Neutrophil (primary cell): ENCODE data around the gene NDUFA11.

Source experiments
- H3K27ac ChIP-seq: fragments of 200-600 bp; sonication (generic); 2 replicates; pipeline ENCODE4 v1.5.1; 2016; ENCODE audit warnings: mild to moderate bottlenecking, moderate library complexity
- H3K27me3 ChIP-seq: fragments of 200-600 bp; sonication (generic); 2 replicates; pipeline ENCODE4 v1.6.0; 2016; ENCODE audit warnings: mild to moderate bottlenecking
- H3K36me3 ChIP-seq: fragments of 200-600 bp; sonication (generic); 2 replicates; pipeline ENCODE4 v1.5.1; 2017
- H3K4me1 ChIP-seq, 2 experiments: fragments of 200-600 bp in 1 of 2; sonication (generic) in 1 of 2; 1 replicate in 1 of 2; 2 replicates in 1 of 2; pipeline versions ENCODE4 v1.5.1 to v1.6.1; 2013 to 2016; ENCODE audit warnings: low read depth in 1 of 2, low read length in 1 of 2, mild to moderate bottlenecking in 1 of 2, moderate library complexity in 1 of 2; ENCODE audit not compliant: control insufficient read depth in 1 of 2, insufficient read depth in 1 of 2
- H3K4me3 ChIP-seq, 2 experiments: fragments of 200-600 bp in 1 of 2; sonication (generic) in 1 of 2; 1 replicate in 1 of 2; 2 replicates in 1 of 2; pipeline ENCODE4 v1.5.1; 2013 to 2016; ENCODE audit warnings: low read depth in 1 of 2, low read length in 1 of 2, mild to moderate bottlenecking in 1 of 2, moderate library complexity in 1 of 2
- H3K9me3 ChIP-seq: fragments of 200-600 bp; sonication (generic); 2 replicates; pipeline ENCODE4 v1.5.1; 2016
- CTCF ChIP-seq: fragments of 200-600 bp; sonication (generic); IDR thresholded peaks from 2 replicates; pipeline ENCODE4 v1.5.1; 2016; ENCODE audit warnings: antibody characterized with exemption

NDUFA11 gene

GRCh38 chr19:5917431-5918107 lies 14.0 kb upstream of the NDUFA11 start:
- Histone ChIP-seq H3K27me3 (no peaks in the 10 kb centered on the region), H3K4me1 (no peaks in the 10 kb centered on the region), H3K27ac (no peak overlapping the region), H3K36me3 (peaks cover 88% of the 10 kb centered on the region), H3K4me3 (no peak overlapping the region), H3K9me3 (no peaks in the 10 kb centered on the region)
- TF ChIP-seq CTCF: no peak

DNA sequence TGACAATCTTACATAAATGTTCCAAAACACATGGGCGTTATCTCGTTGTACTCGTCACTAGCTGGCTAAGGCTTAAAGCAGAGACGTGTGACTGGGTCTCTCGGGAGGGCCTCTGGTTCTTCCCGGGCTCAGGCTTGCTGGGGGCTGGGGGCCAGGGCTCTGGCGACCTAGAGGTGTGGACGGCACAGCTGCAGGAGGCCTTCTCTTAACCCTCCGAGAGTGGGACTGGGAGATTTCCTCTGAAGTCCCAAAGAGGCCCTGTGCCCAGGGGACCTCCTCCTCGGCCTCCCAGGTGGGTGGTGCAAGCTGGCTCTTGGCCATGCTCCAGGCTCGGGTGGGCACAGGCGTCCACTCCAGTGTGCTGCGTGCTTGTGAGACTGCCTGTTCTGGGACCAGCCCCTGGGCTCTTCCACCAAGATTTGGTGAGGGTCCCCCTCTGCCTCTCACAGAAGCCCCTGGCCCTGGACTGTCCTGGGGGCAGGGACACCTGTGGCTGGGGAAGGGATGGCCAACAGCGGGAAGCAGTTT lies 12.7 kb upstream of the NDUFA11 start:
- no peaks in the 10 kb centered on the region for H3K4me1 ChIP-seq
- no peaks in the 10 kb centered on the region for H3K9me3 ChIP-seq
- H3K4me3 ChIP-seq: no peak overlapping the region
- H3K36me3 ChIP-seq: peaks cover 78% of the 10 kb centered on the region
- TF ChIP-seq CTCF: no peak
- no peak overlapping the region for H3K27ac ChIP-seq
- no peaks in the 10 kb centered on the region for H3K27me3 ChIP-seq

GRCh38 chr19:5915782-5916165 lies 12.2 kb upstream of the NDUFA11 start:
- no peaks in the 10 kb centered on the region for H3K9me3 ChIP-seq
- H3K27ac ChIP-seq: no peak overlapping the region
- H3K36me3 ChIP-seq: peaks cover 78% of the 10 kb centered on the region
- no peak overlapping the region for H3K4me3 ChIP-seq
- no peaks in the 10 kb centered on the region for H3K27me3 ChIP-seq
- no peaks in the 10 kb centered on the region for H3K4me1 ChIP-seq
- no peak for TF ChIP-seq CTCF

DNA sequence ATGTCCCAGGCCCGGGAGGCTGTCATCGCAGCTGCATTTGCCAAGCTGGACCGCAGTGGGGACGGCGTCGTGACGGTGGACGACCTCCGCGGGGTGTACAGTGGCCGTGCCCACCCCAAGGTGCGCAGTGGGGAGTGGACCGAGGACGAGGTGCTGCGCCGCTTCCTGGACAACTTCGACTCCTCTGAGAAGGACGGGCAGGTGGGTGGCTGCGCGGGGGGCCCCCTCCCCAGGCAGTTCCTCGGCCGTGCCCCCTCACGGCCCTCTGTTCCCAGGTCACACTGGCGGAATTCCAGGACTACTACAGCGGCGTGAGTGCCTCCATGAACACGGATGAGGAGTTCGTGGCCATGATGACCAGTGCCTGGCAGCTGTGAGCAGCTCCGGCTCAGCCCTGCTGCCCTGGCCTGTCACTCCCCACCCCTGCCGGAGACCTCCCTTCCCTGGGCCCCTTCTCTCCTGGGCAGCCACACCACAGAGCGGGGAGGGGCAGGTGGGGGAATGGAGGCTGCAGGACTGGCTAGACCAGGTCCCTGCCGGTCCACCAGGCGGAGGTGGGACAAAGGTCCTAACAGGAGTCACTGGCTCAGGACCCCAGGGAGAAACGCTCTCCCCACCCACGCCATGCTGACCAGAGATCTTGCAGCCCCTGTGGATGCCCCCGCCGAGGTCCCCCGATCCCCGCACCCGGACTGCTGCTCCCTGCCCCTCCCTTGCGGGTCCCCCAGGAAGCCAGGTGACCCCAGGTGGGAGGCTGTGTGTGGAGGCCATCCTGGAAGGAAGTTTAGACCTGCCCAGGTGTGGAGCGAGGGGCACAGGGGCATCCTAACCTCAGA lies 11.6 kb upstream of the NDUFA11 start:
- Histone ChIP-seq H3K27ac (no peak overlapping the region), H3K27me3 (no peaks in the 10 kb centered on the region), H3K4me1 (no peaks in the 10 kb centered on the region), H3K9me3 (no peaks in the 10 kb centered on the region), H3K36me3 (peaks cover 78% of the 10 kb centered on the region), H3K4me3 (no peak overlapping the region)
- TF ChIP-seq CTCF: no peak

DNA sequence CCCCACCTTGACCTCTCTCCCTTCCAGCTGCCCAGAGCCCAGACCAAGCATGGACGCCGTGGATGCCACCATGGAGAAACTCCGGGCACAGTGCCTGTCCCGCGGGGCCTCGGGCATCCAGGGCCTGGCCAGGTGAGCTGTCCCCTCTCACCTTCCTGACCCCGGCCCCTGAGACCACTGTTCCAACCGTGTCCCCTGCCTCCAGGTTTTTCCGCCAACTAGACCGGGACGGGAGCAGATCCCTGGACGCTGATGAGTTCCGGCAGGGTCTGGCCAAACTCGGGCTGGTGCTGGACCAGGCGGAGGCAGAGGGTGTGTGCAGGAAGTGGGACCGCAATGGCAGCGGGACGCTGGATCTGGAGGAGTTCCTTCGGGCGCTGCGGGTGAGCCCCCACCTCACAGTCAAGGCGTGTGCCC lies 10.8 kb upstream of the NDUFA11 start:
- Histone ChIP-seq H3K4me3 (no peak overlapping the region), H3K27ac (no peak overlapping the region), H3K4me1 (no peaks in the 10 kb centered on the region), H3K36me3 (peaks cover 78% of the 10 kb centered on the region), H3K9me3 (no peaks in the 10 kb centered on the region), H3K27me3 (no peaks in the 10 kb centered on the region)
- TF ChIP-seq CTCF: no peak
